Measurements from ENCODE around the gene ZFAND3.

The ZFAND3 gene

DNA sequence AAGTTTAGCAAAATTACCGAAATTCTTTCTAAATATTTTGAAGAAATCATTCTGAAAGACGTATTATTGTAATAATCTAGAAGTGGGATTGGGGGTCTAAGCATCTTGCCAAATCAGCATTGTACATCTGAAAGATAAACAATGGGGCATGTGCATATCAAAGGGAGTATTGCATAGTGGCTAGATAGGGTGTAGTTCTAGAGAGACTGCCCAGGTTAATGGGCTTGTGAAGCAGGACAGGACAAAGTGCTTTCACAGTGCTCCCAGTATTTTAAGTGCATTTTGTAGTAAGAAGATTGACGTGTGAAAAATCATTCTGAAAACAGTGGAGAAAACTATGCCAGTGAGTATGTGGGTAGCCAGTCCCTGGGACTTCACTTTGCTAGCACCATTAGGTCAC is 236.8 kb downstream of the ZFAND3 start:
- no peak for DNase-seq

DNA sequence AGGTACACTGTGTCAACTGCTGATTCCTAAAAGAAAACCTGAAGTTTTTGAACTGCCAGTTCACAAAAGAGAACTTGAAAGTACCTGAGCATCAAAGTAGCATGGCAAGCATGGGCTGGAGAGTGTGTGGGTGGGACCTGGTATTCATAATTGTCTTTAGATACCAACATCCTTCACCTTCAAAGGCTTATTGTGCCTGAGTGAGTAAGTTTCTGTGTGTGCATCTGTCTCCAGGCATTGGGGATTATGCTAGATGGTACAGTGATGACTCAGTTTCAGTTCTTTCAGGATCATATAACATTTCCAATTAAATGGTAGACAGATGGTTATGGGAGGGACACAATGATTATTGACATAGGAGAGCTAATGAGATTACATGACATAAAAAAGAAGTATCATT is 238.5 kb downstream of the ZFAND3 start:
- DNase-seq = no peak

DNA sequence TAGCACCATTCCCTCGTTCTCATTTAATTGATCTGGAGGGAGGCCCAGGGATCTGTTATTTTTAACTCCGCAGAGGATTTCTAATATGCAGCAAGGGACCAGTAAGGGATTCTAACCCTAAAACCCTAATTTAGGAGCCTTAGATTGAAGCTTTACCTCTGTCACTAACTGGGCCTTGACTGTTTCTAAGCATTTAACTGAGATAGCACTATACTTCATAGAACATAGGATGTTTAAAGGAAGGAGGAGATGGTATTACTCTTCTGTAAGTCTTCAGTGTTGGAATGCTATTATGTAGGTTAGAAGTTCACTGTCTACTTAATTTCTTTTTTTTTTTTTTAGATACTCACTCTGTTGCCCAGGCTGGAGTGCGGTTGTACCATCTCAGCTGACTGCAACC is 242.5 kb downstream of the ZFAND3 start:
- DNase-seq = no peak

DNA sequence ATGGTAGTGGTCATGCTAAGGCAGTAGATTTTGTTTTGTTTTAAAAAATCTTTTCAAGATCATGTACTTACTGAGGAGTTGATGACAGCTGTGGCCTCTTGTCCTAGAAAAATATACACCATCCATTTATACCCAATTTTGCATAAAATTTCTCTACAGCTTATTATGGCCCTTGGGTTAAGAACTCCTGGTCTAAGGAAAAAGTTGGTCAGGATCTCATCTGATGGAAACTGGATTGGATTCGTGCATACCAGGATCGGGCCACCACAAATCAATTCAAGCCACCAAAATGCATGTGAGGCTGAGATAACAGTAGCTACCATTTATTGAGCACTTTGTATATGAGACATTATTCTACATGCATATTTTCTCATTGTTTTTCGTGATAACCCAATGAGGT is 244.4 kb downstream of the ZFAND3 start:
- DNase-seq = no peak

DNA sequence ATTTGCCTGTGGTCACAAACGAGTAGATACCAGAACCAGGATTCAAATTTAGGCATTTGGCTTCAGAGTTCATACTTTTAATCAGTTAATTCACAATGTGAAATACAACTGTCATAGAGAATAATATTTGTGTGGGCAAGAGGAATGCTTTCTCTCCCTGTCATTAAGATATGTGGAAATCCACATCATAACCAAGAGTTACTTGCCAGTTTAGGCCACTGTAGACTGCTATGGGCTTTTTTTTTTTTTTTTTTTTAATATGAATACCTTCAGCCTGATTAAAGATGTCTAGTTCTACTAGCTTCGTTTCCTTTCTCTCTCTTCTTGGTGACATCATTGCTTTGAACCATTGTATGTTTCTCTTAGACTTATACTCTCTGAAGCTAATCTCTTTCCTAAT is 244.9 kb downstream of the ZFAND3 start:
- no peak for DNase-seq

GRCh38 chr6:38065734-38066305 is 246.3 kb downstream of the ZFAND3 start:
- DNase-seq = no peak

GRCh38 chr6:38067263-38067980 is 247.9 kb downstream of the ZFAND3 start:
- no peak for DNase-seq

GRCh38 chr6:38068854-38069590 is 249.5 kb downstream of the ZFAND3 start:
- peak in 1 of 2 experiments; percentile 11 for DNase-seq

DNA sequence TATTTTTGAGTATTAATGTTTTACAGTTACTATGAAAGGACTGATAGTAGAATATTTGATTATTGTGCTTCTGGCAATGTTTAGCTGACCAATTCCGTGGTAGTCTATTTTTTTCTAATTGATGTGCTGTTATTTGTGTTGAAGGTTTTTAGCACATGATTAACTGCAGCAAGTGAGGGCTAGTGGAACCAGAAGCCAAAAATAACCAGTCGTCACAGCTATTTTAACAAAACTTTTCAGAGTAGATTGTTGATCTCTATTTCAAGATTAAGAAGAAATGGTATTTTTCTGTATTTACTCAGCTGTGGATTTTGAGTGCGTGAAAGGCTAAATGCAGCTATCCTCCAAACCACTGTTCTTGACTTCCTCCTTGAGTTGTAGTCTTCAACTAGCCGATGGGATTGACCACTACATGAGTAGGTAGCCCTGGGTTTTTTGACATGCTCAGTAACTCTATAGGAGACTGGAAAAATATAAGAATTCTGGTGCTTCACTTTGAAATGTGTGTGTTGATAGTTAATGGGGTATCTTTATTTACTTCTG is 258.0 kb downstream of the ZFAND3 start:
- no peak for DNase-seq

GRCh38 chr6:38078671-38079070 is 259.1 kb downstream of the ZFAND3 start:
- DNase-seq = no peak

GRCh38 chr6:38079107-38079506 is 259.6 kb downstream of the ZFAND3 start:
- DNase-seq = no peak

DNA sequence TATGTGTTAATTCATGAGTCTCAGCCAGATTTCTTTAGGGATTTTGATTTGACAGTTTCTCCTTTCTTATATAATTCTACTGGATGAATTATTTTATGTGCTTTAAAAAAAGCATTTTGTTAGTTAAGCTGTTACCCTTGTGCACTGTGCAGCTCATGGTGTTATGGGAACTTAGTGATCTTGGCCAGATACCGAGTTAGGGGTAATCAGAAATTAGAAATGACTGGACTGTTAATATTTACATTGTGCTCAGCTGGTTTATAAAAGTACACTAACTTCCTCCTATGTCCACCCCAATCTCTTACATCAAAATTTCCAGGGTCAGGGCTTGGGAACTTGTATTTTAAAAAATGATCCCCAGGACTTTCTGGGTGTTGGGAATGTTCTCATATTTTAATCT is 260.0 kb downstream of the ZFAND3 start:
- DNase-seq = no peak

GRCh38 chr6:38080360-38080759 is 260.8 kb downstream of the ZFAND3 start:
- no peak for DNase-seq

- DNase-seq = no peak
These were observed 261.4 kb downstream of the ZFAND3 start for GRCh38 chr6:38080889-38081288.

DNA sequence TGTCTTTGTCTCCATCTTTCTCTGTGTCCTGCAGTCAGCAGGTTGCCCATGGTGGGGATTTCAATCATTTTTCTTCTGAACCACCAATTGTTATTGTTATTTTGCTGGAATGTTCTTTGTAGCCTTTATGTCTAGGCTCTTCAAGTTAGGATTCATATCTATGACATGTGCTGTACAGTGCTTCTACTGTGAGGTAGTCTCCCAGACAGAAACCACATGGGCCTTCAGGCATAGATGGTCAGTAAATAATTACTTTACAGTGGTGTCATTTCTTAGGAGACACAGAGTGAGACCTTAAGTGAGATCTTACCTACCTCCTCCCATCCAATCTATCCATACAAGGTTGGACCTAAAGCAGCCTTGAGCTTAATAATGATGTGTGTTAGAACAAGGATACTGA is 265.5 kb downstream of the ZFAND3 start:
- no peak for DNase-seq

GRCh38 chr6:38086346-38086745 is 266.8 kb downstream of the ZFAND3 start:
- no peak for DNase-seq

- no peak for DNase-seq
These were observed 268.5 kb downstream of the ZFAND3 start for GRCh38 chr6:38088010-38088409.

GRCh38 chr6:38088829-38089228 is 269.3 kb downstream of the ZFAND3 start:
- no peak for DNase-seq

DNA sequence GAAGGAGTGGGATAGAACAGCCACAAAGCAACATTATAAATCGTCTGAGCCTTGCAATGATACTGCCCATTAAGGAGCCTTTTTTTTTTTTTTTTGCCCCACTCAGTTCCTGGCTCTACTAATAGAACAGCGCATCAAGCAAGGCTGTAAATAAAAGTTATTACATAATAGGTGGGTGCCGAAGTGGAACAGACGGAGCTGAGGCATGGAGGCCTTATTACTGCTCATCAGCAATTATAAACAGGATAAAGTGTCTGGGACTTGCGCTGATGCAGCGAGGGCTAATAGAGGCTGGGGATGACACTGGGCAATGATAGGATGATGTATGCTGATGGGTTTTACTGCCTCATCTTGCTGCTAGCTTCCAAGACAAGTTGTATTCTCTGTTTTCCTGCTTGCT is 272.1 kb downstream of the ZFAND3 start:
- no peak for DNase-seq

DNA sequence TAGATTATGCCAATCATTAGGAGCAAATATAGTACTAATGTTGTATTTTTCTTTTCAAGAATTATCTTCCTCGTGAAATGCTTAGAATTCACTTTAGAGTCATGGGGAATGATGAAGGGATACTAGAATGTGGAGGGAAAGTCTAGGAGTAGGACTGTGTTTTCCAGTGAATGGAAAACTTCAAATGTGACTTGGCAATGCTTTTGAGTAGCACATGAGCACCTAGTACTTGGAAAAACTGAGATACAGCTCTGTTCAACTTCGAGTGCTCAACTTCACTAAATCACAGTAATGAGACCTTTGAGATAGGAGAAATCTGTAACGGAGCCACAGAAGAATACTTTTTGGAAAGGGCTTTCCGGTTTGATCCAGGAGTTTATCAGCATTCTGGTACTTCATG is 272.9 kb downstream of the ZFAND3 start:
- DNase-seq = no peak

DNA sequence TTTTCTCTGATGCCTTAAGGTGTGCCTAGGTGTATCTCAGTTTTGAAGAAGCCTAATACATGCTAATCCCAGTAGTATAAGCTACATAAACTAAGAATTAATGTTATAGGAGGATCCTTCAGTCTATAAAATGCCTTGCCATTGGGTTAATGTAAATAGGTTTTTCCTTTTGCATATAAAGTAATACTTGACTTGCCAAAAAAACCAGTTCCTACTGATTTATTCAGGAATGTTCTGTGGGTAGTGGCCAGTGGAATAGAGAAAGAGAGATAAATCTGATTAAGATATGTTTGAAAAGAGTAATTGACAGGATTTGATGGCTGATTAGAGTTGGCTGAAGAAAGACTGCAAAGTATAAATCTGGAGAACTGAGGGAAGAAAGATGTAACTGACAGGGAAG is 273.4 kb downstream of the ZFAND3 start:
- no peak for DNase-seq

DNA sequence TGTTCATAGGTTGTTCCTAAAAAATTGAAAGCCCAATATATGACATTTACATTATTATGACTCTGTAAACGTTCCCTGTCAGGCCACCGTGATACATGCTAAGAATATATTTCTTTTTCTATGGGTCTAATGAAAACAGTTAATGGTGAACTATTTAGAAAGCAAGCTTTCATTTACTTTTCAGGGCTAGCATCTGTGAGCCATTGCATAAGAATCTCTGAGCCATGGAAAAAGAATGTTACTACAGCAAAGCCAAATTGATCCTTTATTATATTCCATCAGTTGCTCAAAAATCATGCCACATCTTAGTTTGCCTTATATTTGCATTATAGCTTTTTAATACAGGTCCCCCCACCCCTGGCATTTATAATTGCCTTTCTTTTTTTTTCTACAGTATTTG is 275.5 kb downstream of the ZFAND3 start:
- DNase-seq = no peak

- no peak for DNase-seq
These were observed 279.7 kb downstream of the ZFAND3 start for GRCh38 chr6:38099221-38099620.

DNA sequence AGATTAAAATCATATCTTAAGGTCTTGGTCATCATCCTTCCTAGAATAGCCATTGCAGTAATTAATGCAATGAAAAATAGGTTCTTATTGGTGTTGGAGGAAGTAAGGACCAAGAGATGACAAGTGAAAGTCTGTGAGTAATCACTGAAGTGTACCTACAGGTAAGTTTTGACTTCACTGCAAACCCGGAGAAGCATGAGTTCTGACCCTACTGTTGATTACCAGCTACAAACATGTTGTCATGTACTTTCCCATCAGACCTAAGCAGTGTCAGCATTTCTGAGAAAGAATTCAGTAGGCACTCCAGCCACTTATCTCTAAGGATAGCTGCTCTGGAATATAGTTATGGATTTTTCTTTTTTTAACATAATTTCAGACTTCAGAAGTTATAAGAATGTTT is 280.9 kb downstream of the ZFAND3 start:
- no peak for DNase-seq
